GM13977 (cell line): Measurements from ENCODE around the gene ZSCAN30.

ENCODE experiments used
- DNase-seq: peaks from one replicate; pipeline ENCODE4 v3.0.0; 2012; ENCODE audit warnings: low spot score
- CTCF ChIP-seq: IDR thresholded peaks from 2 replicates; pipeline ENCODE4 v1.5.1; 2012; ENCODE audit warnings: mild to moderate bottlenecking, control low read depth; ENCODE audit not compliant: insufficient read depth; ENCODE audit errors: extremely low read depth, missing control alignments
- in situ Hi-C: fragments of 300-500 bp; cut with MboI; formaldehyde crosslinking; loops from one replicate; pipeline ENCODE4 v1.12.0; 2022; ENCODE audit warnings: low sequenced_read_pairs, low pct_unique_long_range_greater_than_20kb, mixed read lengths, inconsistent platforms; ENCODE audit not compliant: unreplicated experiment

Gene ZSCAN30

GRCh38 chr18:35282353-35282752 lies 7.7 kb downstream of the ZSCAN30 start:
- in situ Hi-C loops: no loop called here
- TF ChIP-seq CTCF: no peak
- DNase-seq: no peak

GRCh38 chr18:35278969-35279368 lies 11.1 kb downstream of the ZSCAN30 start:
- in situ Hi-C loops: no loop called here
- no peak for TF ChIP-seq CTCF

GRCh38 chr18:35278085-35278484 lies 11.9 kb downstream of the ZSCAN30 start:
- in situ Hi-C loops: no loop called here
- TF ChIP-seq CTCF: no peak
- no peak for DNase-seq

More at GRCh38 chr18:35278969-35279368, 11.1 kb downstream of the ZSCAN30 start:
- no peak for DNase-seq

- DNase-seq: no peak
- TF ChIP-seq CTCF: no peak
- in situ Hi-C loops: no loop called here
These were observed 12.4 kb downstream of the ZSCAN30 start for GRCh38 chr18:35277633-35278032.

- in situ Hi-C loops: no loop called here
- TF ChIP-seq CTCF: no peak
- DNase-seq: no peak
These were observed 13.8 kb downstream of the ZSCAN30 start for GRCh38 chr18:35276267-35276666.

- in situ Hi-C loops: no loop called here
- no peak for DNase-seq
- TF ChIP-seq CTCF: no peak
These were observed 18.4 kb downstream of the ZSCAN30 start for GRCh38 chr18:35271656-35272055.

GRCh38 chr18:35268821-35269220 lies 21.2 kb downstream of the ZSCAN30 start:
- in situ Hi-C loops: no loop called here
- TF ChIP-seq CTCF: no peak

More at GRCh38 chr18:35268821-35269220, 21.2 kb downstream of the ZSCAN30 start:
- DNase-seq: no peak
